NCI-H82 treated with DMSO at 0.1 percent for 48 hours (cell line): ENCODE data around the gene KCNQ1.

Source experiments
- DNase-seq: peaks from one replicate; lab custom pipeline; 2025; ENCODE audit not compliant: unreplicated experiment; lab: John Stamatoyannopoulos, UW

The KCNQ1 gene

DNA sequence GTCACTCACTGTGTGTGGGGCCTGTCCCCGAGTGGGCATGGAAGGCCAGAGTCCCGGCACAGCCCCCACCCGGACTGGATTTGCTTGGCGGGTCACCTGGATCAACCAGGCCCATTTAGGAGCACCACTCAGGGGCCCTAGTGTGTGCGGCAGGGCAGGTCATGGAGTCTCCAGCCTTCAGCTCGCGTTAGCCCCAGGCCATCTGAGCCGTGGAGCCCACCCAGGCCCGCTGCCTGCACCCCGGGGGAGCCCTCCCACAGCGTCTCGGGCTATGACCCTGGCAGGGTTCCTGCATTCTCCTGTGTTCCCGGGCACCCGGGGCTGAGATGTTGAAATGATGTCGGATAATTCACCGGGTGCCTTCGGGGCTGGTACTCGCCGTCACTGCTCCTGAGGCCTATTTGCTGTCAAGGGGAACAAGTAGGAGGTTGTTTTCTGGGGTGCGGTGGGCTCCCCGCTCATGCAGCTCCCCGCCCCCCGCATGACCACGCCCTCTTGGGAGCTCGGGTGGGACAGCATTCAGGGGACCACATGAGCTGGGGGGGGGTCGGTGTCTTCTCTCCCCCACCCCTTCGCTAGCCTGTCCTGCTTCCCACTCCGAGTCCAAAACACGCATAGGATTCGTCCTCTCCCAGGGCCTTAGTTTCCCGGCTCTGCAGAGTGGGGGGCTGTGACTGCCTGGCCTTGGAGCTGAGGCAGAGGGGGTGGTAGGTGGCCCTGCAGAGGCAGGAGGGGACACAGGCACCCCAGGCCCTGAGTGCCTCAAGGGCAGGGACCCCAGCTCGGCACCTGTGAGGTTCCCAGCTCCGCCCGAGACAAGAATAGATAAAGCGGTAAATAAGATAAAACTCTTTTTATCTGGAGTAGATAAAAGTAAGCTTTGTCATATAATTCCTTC lies 77.2 kb downstream of the KCNQ1 start:
- no peak for DNase-seq

GRCh38 chr11:2522631-2523255 lies 77.9 kb downstream of the KCNQ1 start:
- no peak for DNase-seq

DNA sequence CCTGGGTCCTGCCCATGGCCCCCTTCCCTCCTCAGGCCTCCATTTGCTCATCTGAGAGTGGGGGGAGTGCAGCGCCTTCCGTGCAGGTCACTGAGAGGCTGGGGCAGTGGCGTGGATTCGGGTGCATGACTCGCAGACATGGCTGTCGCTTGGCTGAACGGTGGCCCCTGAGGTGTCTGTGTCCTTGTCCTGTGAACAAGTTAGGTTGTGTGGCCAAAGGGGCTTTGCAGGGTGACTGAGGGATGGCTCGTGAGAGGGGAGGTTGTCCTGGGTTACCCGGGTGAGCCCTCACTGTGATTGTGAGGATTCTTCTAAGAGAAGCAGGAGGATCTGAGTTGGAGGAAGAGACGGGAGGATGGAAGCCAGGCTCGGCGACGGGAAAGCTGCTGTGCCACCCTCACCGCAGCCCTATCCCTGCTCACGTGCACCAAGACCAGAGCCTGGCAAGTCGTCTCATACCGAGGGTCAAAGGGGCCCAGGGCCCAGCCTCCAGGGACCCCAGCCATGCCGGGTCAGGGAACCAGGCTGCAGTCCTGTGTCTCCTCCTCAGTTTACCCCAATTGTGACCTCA lies 79.1 kb downstream of the KCNQ1 start:
- no peak for DNase-seq

DNA sequence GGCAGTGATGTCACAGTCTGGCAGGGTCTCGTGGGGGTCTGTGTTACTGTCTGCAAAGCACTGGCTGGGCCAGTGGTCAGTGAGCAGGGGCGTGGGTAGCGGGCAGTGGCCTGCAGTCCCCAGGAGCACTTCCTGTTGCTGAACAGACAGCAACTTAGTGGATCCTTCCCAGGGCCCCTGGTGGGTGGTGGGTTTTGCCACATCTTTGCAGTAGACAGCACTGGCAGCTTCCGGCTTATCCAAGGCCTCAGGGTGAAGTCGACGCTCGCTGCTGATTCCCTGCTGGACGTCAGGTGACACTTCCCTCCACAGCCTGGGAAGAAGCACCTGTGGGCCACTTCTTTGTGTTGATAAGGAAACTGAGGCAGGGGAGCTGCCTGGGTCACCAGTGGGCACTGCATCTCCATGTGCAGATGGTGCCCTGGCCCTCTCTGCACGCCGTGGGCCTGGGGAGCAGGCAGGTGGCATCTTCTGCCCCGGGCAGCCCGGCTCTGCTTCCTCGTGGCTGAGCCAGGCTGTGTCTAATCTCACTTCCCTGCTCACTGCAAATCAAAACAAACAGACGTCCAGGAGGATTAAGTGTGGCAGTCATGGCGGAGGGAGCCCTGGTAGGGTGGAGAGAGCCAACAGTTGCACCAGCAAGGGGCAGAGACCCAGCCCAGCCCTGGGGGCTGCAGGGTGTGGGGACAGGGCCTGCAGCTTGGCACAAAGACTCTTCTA lies 79.8 kb downstream of the KCNQ1 start:
- DNase-seq, result no peak

DNA sequence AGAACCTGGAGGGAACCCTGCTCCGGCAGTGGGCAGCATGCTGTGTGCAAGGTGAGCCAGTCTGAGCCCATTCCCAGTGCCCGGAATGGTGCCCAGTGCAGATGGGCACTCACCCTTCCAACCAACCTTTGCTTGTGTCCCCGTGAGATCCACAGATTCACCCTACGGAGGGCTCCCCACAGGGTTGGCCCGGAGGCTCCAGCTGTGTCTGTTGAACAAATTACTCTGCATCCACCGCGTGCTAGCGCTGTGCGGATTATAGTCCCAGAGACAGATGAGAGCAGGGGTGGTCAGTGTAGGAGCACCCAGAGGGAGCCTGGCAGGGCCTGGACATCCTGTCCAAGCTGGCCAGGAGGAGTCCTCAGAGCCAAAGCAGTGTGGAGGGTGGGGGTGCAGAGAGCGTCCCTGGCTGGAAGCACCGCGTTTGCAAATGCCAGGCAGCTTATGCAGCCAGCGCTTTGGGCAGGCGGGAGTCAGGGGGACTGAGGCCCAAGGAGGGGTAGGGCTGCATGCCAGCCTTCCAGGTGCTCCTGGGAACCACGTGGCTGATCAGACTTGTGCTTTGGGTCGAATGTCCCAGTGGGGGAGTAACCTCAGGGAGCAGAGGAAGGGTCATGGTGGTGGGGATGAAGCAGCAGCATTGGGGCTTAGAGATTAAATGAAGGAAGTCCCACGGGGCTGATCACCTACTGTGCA lies 80.5 kb downstream of the KCNQ1 start:
- DNase-seq, result no peak

GRCh38 chr11:2525941-2526807 lies 81.4 kb downstream of the KCNQ1 start:
- no peak for DNase-seq

DNA sequence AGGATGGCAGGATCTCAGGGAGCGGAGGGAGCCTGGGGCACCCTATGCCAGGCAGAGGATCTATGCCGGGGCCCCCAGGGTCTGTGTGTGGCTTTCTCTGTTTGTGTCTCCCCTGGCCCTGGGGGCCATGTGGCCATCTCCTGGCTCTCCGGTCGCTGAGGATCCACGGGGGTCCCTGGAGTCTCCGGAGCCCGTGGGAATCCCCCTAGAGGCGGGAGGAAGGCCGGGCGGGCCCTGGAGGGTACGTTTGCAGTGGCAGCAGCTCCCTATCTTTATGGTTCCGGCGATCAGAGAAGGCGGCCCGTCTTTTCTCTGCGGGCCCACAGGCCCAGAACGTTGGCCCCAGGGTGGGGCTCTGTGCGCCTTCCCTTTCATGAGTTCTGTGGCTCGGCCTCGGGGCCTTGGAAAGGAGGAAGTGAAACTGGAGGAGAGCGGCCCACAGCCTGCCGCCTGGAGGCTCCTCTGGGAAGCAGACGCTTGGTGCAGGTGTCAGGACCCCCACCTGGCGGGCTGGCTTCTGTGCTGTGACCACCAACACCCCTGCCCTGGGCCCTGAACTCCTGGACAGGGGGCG lies 82.1 kb downstream of the KCNQ1 start:
- DNase-seq, result no peak

DNA sequence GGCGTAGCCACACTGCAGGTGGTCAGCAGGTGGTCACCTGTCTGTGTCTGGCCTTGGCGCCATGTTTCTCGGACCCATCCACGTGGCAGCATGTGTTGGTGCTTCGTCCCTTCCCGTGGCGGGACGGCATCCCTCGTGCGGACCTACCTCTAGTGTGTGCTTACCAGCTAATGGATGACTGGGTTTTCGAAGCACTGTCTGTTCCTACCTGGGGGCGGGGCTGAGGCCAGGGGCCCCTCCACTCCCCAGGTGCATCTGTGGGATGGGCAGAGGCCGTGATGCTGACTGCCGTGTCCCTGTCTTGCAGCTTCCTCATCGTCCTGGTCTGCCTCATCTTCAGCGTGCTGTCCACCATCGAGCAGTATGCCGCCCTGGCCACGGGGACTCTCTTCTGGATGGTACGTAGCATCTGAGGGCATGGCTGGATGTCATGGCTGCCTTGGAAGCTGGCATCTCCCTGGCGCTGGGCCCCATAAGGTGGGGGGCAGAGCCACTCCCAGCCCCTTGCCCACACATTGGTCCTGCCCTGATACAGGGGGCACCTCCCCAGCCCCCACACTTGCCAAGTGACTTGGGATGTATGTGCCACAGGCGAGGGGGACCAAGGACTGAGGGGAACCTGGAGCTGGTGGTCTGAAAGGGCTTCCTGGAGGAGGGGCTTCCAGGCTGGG lies 82.9 kb downstream of the KCNQ1 start:
- no peak for DNase-seq

GRCh38 chr11:2528301-2529050 lies 83.7 kb downstream of the KCNQ1 start:
- no peak for DNase-seq

DNA sequence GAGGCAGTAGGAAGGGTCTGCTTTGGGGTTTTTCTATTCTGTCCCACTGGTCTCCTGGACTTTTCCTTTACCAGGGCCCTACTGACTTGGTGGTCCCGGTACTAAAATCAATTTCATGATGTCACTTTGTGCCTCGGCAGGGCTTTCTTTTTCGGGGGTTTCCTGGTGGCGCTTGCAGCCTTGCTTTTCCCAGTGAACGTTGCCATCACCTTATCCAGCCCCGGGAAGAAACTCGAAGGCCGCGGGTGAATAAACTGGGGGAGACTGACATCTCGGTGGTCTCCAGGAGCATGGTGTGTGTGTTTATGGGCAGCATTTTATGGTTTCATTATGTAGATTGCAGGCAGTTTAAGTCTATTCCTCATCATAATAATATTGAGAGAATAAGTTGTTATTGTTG lies 84.4 kb downstream of the KCNQ1 start:
- DNase-seq, result no peak

- DNase-seq, result no peak
Measured at GRCh38 chr11:2529636-2530035, 84.8 kb downstream of the KCNQ1 start.

GRCh38 chr11:2530131-2530854 lies 85.5 kb downstream of the KCNQ1 start:
- no peak for DNase-seq

DNA sequence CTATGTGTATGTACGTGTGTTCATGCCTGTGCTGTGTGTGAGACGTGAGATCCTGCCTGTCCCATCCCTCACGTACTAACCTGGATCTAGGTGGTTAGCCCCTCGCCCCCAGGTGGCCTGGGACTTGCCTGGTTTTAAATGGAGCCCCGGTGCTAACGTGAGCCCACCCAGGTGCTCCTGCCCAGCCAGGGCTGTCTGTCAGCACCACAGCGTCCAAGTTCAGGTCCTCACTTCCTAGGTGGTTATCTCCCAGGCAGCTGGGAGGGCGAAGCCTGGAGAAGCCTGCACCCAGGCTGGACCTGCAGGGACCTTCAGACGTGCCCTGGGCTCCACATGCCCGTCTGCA lies 86.0 kb downstream of the KCNQ1 start:
- DNase-seq, result no peak

- no peak for DNase-seq
Measured at GRCh38 chr11:2531277-2531986, 86.6 kb downstream of the KCNQ1 start.

GRCh38 chr11:2531987-2532703 lies 87.3 kb downstream of the KCNQ1 start:
- DNase-seq, result no peak

DNA sequence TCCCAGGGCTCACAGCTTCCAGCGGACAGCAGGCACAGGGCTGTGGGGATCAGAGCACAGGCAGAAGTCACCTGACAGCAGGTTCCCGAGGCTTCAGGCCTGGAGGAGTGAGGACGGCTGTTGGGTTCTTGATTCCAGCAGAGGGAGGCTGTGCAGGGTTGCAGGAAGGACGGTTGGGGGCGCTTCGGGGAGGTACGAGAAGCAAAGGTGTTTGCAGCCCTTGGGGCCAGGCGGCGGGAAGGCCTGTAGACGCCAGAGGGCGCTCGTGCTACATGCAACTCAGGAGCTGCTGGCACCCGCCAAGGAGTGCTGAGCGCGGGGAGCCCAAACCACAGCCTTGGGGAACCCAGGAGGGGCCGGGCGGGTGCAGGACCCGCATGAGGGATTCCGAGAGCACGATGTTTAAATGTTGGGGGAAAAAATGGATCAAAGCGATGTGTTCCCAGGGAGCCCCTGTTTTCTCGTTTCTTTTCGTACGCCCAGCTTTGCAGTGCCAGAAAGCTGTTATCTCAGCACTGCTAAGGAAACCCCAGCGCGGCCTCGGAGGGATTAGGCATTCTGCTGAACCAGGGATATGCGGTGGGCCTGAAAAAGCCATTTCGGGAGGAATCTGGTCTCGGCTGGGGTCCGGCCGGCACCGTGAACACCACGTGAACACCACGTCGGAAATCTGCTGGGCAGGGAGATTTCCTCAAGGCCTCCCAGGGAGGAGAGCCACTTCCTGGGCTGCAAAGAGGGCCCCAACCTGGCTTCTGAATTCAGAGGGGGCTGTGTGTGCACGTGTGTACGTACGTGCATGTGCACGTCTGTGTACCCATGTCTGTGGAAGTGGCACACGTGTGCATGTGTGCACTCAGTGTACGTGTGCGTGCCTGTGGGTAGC lies 88.1 kb downstream of the KCNQ1 start:
- peak; percentile 57 for DNase-seq
